Activated T-cell treated with anti-CD3 and anti-CD28 coated beads for 4 hours (primary cell): ENCODE data around the gene TTYH1.

Source experiments
- DNase-seq: peaks from one replicate; pipeline ENCODE4 v3.0.0-alpha.2; 2020

TTYH1 gene

GRCh38 chr19:54448040-54448773 lies 32.9 kb downstream of the TTYH1 start:
- DNase-seq, result peak; percentile 25

GRCh38 chr19:54448774-54449700 lies 33.8 kb downstream of the TTYH1 start, which contains the start of gene LENG8:
Gene LENG8 (plus strand): TSS chr19:54449199. CDS start chr19:54451345, 2,146 bp downstream.
- DNase-seq, result peak; percentile 95

- peak; percentile 20 for DNase-seq
Measured at GRCh38 chr19:54449701-54450069, 34.4 kb downstream of the TTYH1 start.

- no peak for DNase-seq
Measured at GRCh38 chr19:54451331-54451871, 36.1 kb downstream of the TTYH1 start.

GRCh38 chr19:54451997-54452396 lies 36.7 kb downstream of the TTYH1 start:
- DNase-seq, result no peak

- no peak for DNase-seq
Measured at GRCh38 chr19:54452626-54453025, 37.4 kb downstream of the TTYH1 start.

GRCh38 chr19:54453921-54454780 lies 38.9 kb downstream of the TTYH1 start:
- DNase-seq, result no peak

GRCh38 chr19:54454781-54455675 lies 39.8 kb downstream of the TTYH1 start:
- DNase-seq, result no peak

GRCh38 chr19:54455786-54456422 lies 40.6 kb downstream of the TTYH1 start:
- no peak for DNase-seq

GRCh38 chr19:54456423-54457373 lies 41.4 kb downstream of the TTYH1 start:
- DNase-seq, result no peak

- no peak for DNase-seq
Measured at GRCh38 chr19:54457773-54458647, 42.7 kb downstream of the TTYH1 start.

GRCh38 chr19:54458648-54459281 lies 43.5 kb downstream of the TTYH1 start:
- no peak for DNase-seq

GRCh38 chr19:54459282-54460229 lies 44.3 kb downstream of the TTYH1 start:
- no peak for DNase-seq

GRCh38 chr19:54460230-54461005 lies 45.2 kb downstream of the TTYH1 start:
- DNase-seq, result no peak

- DNase-seq, result no peak
Measured at GRCh38 chr19:54461210-54461609, 45.9 kb downstream of the TTYH1 start.

GRCh38 chr19:54461613-54462012 lies 46.3 kb downstream of the TTYH1 start:
- DNase-seq, result no peak
